ENCODE measurements around the gene EYA2. TPM values are rescaled to one million over a fixed set of nuclear protein-coding genes. Genes with fewer than 3 reads are reported as not detected.
A peak's percentile ranks its signal among the peaks of the same experiment; 100 is the strongest.

The EYA2 gene
- total and polyA plus RNA-seq, 5 experiments from 2014 or later, result not detected

DNA sequence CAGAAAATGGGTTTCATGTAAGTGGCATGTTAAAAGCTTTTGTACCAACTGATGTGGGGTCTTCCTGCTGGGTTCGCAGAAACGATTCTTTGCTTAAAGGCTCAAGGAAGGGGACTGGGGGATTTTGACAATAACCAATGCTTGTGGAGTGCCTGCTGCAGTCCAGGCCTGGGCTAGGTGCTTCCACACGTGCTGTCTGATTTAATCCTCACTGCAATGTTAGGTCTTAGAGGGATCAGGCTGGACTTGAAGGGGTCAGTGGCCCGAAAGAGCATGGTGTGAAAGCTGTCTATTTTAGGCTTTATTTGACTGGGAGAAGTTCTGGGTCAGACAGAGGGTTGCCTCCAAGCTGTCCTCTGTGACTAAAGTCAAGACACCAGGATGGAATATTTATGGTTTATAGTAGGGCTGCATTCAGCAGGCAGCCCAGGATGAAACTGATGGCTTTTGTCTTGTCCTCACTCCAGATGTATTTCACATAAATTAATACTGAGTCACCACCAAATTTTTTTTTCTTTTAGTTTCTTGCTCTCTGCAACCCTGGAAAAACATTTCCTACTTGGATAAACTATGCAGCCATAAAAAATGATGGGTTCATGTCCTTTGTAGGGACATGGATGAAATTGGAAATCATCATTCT, 242.7 kb downstream of the EYA2 start:
- Mint-ChIP-seq H3K4me3 (no peak overlapping the region), H3K4me1 (no peaks in the 10 kb centered on the region), H3K27ac (no peak overlapping the region), H3K36me3 (peaks cover 0 to 5% (median 0%) of the 10 kb centered on the region in 3 donors), H3K27me3 (peaks cover 0 to 11% (median 4%) of the 10 kb centered on the region in 5 donors), H3K9me3 (peaks cover 0 to 11% (median 0%) of the 10 kb centered on the region in 9 donors)
- POLR2A ChIA-PET, result no interaction called here
- no peak for ATAC-seq
- DNase-seq, result no peak

GRCh38 chr20:47139934-47140535, 245.4 kb downstream of the EYA2 start:
- POLR2A ChIA-PET, result no interaction called here
- Mint-ChIP-seq H3K27me3 (peaks cover 0 to 17% (median 5%) of the 10 kb centered on the region in 5 donors), H3K36me3 (peaks cover 0 to 5% (median 0%) of the 10 kb centered on the region in 3 donors), H3K9me3 (peaks cover 0 to 11% (median 0%) of the 10 kb centered on the region in 9 donors), H3K4me3 (no peak overlapping the region), H3K4me1 (no peaks in the 10 kb centered on the region), H3K27ac (no peak overlapping the region)
- ATAC-seq (no peak), DNase-seq (no peak)

DNA sequence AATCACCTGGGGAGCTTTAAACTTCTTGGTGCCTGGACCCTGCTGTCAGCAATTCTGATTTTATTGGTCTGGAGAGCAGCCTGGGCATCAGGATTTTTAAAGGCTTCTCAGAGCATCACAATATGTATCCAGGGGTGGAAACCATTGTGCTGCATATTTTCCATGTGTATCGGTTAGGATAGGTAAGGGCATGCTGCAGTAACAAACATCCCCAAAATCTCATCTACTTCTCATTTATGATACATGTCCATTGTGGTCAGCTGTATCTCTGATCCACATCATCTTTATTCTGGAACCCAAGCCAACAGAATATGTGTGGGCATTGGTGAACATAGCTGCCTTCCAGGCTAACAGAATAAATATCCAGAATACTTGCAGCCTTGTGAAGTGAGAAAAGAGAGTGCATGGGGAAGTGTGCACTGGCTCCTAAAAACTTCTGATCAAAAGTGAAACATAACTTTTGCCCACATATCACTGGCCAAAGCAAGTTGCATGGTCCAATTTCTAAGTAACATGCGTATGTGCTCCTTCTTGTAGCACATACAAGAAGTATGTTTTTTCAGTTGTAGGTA, 246.8 kb downstream of the EYA2 start:
- peaks cover 0 to 20% (median 8%) of the 10 kb centered on the region in 5 donors for H3K27me3 Mint-ChIP-seq
- ATAC-seq, result no peak
- POLR2A ChIA-PET, result no interaction called here
- no peak overlapping the region for H3K4me3 Mint-ChIP-seq
- DNase-seq, result no peak
- no peaks in the 10 kb centered on the region for H3K4me1 Mint-ChIP-seq
- H3K9me3 Mint-ChIP-seq, result peaks cover 0 to 11% (median 0%) of the 10 kb centered on the region in 9 donors
- peaks cover 0 to 5% (median 0%) of the 10 kb centered on the region in 3 donors for H3K36me3 Mint-ChIP-seq
- no peak overlapping the region for H3K27ac Mint-ChIP-seq

GRCh38 chr20:47141941-47142773, 247.5 kb downstream of the EYA2 start:
- Mint-ChIP-seq H3K9me3 (peaks cover 0 to 11% (median 0%) of the 10 kb centered on the region in 9 donors), H3K27me3 (peaks cover 0 to 26% (median 9%) of the 10 kb centered on the region in 5 donors), H3K4me3 (no peak overlapping the region), H3K36me3 (peaks cover 0 to 5% (median 0%) of the 10 kb centered on the region in 3 donors), H3K27ac (no peak overlapping the region), H3K4me1 (no peaks in the 10 kb centered on the region)
- ATAC-seq (no peak), DNase-seq (no peak)
- POLR2A ChIA-PET, result no interaction called here

DNA sequence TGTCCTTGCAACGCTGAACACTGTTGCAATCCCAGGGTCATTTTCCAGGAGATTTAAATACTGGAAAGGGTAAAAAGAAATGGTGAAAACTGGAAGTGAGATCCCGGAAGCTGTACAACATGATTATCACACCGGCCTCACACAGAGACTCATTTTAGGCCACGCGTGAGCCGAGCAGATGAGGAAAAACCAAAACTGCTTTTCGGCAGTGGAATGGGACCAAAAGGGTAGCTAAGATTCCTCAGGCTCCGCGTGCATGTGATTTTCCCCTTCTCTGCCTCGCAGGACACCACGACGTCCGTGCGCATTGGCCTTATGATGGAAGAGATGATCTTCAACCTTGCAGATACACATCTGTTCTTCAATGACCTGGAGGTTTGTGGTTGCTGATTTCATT, 248.1 kb downstream of the EYA2 start:
- peaks cover 0 to 32% (median 13%) of the 10 kb centered on the region in 5 donors for H3K27me3 Mint-ChIP-seq
- H3K4me3 Mint-ChIP-seq, result no peak overlapping the region
- ATAC-seq (no peak), DNase-seq (no peak)
- no peaks in the 10 kb centered on the region for H3K4me1 Mint-ChIP-seq
- H3K9me3 Mint-ChIP-seq, result peaks cover 0 to 11% (median 0%) of the 10 kb centered on the region in 9 donors
- no peak overlapping the region for H3K27ac Mint-ChIP-seq
- peaks cover 0 to 5% (median 0%) of the 10 kb centered on the region in 3 donors for H3K36me3 Mint-ChIP-seq
- POLR2A ChIA-PET, result no interaction called here

- DNase-seq, result no peak
- no peak for ATAC-seq
- H3K36me3 Mint-ChIP-seq, result peaks cover 0 to 5% (median 0%) of the 10 kb centered on the region in 3 donors
- H3K9me3 Mint-ChIP-seq, result peaks cover 0 to 11% (median 0%) of the 10 kb centered on the region in 9 donors
- no peak overlapping the region for H3K27ac Mint-ChIP-seq
- H3K27me3 Mint-ChIP-seq, result peaks cover 0 to 32% (median 14%) of the 10 kb centered on the region in 5 donors
- POLR2A ChIA-PET, result no interaction called here
- H3K4me3 Mint-ChIP-seq, result no peak overlapping the region
- H3K4me1 Mint-ChIP-seq, result no peaks in the 10 kb centered on the region
Measured at GRCh38 chr20:47143657-47144056, 249.0 kb downstream of the EYA2 start.

- no peak for ATAC-seq
- Mint-ChIP-seq H3K36me3 (peaks cover 0 to 5% (median 0%) of the 10 kb centered on the region in 3 donors), H3K4me1 (no peaks in the 10 kb centered on the region)
Measured at GRCh38 chr20:47144463-47144862, 249.8 kb downstream of the EYA2 start.

DNA sequence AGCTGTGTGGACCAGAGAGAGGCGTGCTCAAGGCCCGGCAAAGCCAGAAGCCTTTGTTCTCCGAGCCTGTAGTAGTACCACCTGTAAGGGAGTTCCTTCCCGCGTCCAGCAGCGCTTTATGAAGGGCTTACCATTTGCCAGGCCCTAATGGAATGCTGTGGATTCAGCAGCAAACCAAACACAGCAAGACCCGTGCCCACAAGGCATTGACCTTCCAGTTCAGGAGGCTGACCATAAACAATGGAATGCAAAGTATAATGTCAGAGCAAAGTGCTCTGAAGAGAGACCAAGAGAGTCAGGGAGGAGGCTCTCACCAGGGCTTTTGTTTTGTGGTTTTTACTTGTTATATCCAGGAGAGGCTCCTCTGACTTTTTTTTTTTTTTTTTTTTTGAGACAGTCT, 252.0 kb downstream of the EYA2 start:
- H3K36me3 Mint-ChIP-seq, result no peaks in the 10 kb centered on the region
- DNase-seq, result no peak
- peaks cover 0 to 3% (median 0%) of the 10 kb centered on the region in 9 donors for H3K9me3 Mint-ChIP-seq
- peaks cover 1 to 41% (median 22%) of the 10 kb centered on the region in 5 donors for H3K27me3 Mint-ChIP-seq
- POLR2A ChIA-PET, result no interaction called here
- no peak overlapping the region for H3K27ac Mint-ChIP-seq
- H3K4me3 Mint-ChIP-seq, result no peak overlapping the region
- no peaks in the 10 kb centered on the region for H3K4me1 Mint-ChIP-seq
- no peak for ATAC-seq

More at GRCh38 chr20:47144463-47144862, 249.8 kb downstream of the EYA2 start:
- Mint-ChIP-seq H3K27ac (no peak overlapping the region), H3K9me3 (peaks cover 0 to 11% (median 0%) of the 10 kb centered on the region in 9 donors), H3K4me3 (no peak overlapping the region), H3K27me3 (peaks cover 0 to 32% (median 13%) of the 10 kb centered on the region in 5 donors)
- POLR2A ChIA-PET, result no interaction called here
- no peak for DNase-seq

GRCh38 chr20:47148059-47148458, 253.4 kb downstream of the EYA2 start:
- Mint-ChIP-seq H3K9me3 (no peaks in the 10 kb centered on the region), H3K36me3 (no peaks in the 10 kb centered on the region), H3K4me1 (no peaks in the 10 kb centered on the region), H3K27me3 (peaks cover 4 to 49% (median 26%) of the 10 kb centered on the region in 5 donors), H3K4me3 (no peak overlapping the region), H3K27ac (no peak overlapping the region)
- ATAC-seq (no peak), DNase-seq (no peak)
- POLR2A ChIA-PET, result no interaction called here

- H3K27ac Mint-ChIP-seq, result no peak overlapping the region
- H3K4me1 Mint-ChIP-seq, result no peaks in the 10 kb centered on the region
- POLR2A ChIA-PET, result no interaction called here
- no peaks in the 10 kb centered on the region for H3K36me3 Mint-ChIP-seq
- ATAC-seq (no peak), DNase-seq (no peak)
- peaks cover 0 to 2% (median 0%) of the 10 kb centered on the region in 9 donors for H3K9me3 Mint-ChIP-seq
- no peak overlapping the region for H3K4me3 Mint-ChIP-seq
- H3K27me3 Mint-ChIP-seq, result peaks cover 5 to 57% (median 25%) of the 10 kb centered on the region in 5 donors
Measured at GRCh38 chr20:47149939-47150338, 255.3 kb downstream of the EYA2 start.

GRCh38 chr20:47150403-47151152, 255.9 kb downstream of the EYA2 start:
- H3K4me3 Mint-ChIP-seq, result no peak overlapping the region
- H3K4me1 Mint-ChIP-seq, result no peaks in the 10 kb centered on the region
- no peak overlapping the region for H3K27ac Mint-ChIP-seq
- DNase-seq (peak in 1 of 10 donors; percentile 1), ATAC-seq (no peak)
- peaks cover 5 to 51% (median 25%) of the 10 kb centered on the region in 5 donors for H3K27me3 Mint-ChIP-seq
- POLR2A ChIA-PET, result no interaction called here
- H3K9me3 Mint-ChIP-seq, result peaks cover 0 to 2% (median 0%) of the 10 kb centered on the region in 9 donors
- H3K36me3 Mint-ChIP-seq, result no peaks in the 10 kb centered on the region

DNA sequence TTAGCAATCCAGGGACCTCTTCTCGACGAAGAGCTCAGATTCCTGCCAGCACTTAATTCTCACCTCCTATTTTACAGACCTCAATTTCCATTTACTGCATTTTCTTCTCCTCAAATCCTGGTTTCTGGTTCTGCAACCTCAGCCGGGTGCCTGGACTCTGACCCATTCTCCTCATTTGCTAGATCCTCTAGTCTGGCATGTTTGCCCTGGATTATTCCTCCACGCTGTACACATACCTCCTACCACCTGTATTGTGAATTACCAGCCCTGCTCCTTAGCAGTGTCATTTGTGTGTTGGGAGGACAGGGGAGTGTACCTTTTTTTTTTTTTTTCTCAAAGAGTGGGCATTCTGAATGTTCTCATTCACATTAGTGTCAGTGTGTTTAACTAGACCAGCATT, 257.4 kb downstream of the EYA2 start:
- ATAC-seq (no peak), DNase-seq (no peak)
- peaks cover 0 to 2% (median 0%) of the 10 kb centered on the region in 9 donors for H3K9me3 Mint-ChIP-seq
- H3K36me3 Mint-ChIP-seq, result no peaks in the 10 kb centered on the region
- no peaks in the 10 kb centered on the region for H3K4me1 Mint-ChIP-seq
- H3K27ac Mint-ChIP-seq, result no peak overlapping the region
- POLR2A ChIA-PET, result no interaction called here
- H3K27me3 Mint-ChIP-seq, result peaks cover 5 to 37% (median 23%) of the 10 kb centered on the region in 5 donors
- H3K4me3 Mint-ChIP-seq, result no peak overlapping the region

Measured in naive thymus-derived CD8-positive, alpha-beta T cell (primary cell).